ENCODE data around the gene ACAD10.
"Not testable (repeated sequence)": the region's sequence is repeated elsewhere in the genome, so short reads cannot be mapped to it uniquely, and the experiment has no call there.

The ACAD10 gene

DNA sequence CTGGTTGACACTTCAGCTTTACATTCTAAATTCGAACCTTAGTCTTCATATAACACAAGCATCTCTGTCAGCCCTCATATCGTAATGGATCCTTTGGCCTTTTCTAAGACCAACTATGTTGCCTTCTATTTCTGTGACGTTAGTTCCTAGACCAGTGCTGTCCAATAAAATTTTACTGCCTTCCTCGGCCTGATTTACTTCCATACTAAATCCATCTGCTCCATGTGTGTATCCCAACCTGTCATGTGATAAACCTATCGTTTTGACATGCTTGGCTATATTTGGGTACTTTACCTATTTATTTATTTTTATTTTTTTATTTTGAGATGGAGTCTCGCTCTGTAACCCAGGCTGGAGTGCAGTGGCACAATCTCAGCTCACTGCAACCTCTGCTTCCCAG lies 20.3 kb downstream of the ACAD10 start:
- H3K4me3 ChIP-seq (ENCODE audit: low read length): no peak overlapping the region
- DNase-seq (ENCODE audit: low read depth): no peak
- TF ChIP-seq, protein P1, sequence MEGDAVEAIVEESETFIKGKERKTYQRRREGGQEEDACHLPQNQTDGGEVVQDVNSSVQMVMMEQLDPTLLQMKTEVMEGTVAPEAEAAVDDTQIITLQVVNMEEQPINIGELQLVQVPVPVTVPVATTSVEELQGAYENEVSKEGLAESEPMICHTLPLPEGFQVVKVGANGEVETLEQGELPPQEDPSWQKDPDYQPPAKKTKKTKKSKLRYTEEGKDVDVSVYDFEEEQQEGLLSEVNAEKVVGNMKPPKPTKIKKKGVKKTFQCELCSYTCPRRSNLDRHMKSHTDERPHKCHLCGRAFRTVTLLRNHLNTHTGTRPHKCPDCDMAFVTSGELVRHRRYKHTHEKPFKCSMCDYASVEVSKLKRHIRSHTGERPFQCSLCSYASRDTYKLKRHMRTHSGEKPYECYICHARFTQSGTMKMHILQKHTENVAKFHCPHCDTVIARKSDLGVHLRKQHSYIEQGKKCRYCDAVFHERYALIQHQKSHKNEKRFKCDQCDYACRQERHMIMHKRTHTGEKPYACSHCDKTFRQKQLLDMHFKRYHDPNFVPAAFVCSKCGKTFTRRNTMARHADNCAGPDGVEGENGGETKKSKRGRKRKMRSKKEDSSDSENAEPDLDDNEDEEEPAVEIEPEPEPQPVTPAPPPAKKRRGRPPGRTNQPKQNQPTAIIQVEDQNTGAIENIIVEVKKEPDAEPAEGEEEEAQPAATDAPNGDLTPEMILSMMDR (conservative IDR thresholded peaks at IDR 0.05; ENCODE audit: low read depth, low read length): no peak

DNA sequence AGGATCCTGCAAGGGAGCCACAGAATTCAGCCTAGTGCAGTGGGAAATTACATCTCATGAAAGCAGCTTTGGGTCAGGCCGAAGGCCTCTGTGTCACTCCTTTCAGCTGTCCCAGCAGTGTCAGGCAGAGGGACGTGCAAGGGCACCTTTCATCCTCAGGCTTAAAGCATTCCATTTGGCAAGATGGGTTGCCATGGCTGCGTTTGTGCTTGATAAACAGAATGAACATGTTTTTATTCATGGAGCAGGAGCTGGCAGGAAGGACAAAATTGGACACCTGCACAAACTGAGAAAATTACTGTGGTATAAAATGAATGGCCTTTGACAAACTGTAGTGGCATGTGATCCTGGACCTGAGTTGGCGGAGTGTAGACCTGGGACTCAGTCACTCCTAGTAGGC lies 29.4 kb downstream of the ACAD10 start:
- H3K4me3 ChIP-seq (ENCODE audit: low read length): no peak overlapping the region
- no peak for DNase-seq (ENCODE audit: low read depth)
- TF ChIP-seq, protein P1 (conservative IDR thresholded peaks at IDR 0.05; ENCODE audit: low read depth, low read length): no peak

DNA sequence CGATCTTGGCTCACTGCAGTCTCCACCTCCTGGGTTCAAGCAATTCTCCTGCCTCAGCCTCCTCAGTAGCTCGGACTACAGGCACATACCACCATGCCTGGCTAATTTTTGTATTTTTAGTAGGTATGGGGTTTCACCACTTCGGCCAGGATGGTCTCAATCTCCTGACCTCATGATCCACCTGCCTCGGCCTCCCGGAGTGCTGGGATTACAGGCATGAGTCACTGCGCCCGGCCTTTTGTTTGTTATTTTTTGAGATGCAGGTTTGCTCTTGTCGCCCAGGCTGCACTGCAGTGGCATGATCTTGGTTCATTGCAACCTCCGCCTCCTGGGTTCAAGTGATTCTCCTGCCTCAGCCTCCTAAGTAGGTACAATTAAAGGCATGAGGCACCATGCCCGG lies 33.5 kb downstream of the ACAD10 start:
- H3K4me3 ChIP-seq (ENCODE audit: low read length); DNase-seq (ENCODE audit: low read depth): not testable (repeated sequence)

DNA sequence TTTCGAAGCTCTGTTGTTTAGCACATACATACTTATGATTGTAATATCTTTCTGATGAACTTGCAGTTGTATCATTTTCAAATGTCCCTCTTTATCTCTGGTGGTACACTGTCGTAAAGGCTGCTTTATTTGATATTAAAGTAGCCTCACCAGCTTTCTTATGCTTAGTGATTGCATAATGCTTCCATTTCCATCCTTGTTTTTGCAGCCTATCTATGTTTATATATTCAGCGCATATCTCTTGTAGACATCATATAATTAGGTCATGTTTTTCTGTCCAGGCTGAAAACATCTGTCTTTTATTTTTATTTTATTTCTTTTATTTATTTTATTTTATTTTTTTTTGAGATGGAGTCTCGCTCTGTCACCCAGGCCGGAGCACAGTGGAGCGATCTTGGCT lies 34.6 kb downstream of the ACAD10 start:
- no peak for DNase-seq (ENCODE audit: low read depth)
- H3K4me3 ChIP-seq (ENCODE audit: low read length): no peak overlapping the region
- TF ChIP-seq, protein P1 (conservative IDR thresholded peaks at IDR 0.05; ENCODE audit: low read depth, low read length): no peak

DNA sequence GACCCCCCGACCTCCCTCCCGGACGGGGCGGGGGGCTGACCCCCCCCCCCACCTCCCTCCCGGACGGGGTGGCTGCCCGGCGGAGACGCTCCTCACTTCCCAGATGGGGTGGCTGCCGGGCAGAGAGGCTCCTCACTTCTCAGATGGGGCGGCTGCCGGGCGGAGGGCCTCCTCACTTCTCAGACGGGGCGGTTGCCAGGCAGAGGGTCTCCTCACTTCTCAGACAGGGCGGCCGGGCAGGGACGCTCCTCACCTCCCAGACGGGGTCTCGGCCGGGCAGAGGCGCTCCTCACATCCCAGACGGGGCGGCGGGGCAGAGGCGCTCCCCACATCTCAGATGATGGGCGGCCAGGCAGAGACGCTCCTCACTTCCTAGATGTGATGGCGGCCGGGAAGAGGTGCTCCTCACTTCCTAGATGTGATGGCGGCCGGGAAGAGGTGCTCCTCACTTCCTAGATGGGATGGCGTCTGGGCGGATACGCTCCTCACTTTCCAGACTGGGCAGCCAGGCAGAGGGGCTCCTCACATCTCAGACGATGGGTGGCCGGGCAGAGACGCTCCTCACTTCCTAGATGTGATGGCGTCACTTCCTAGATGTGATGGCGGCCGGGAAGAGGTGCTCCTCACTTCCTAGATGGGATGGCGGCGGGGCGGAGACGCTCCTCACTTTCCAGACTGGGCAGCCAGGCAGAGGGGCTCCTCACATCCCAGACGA lies 38.0 kb downstream of the ACAD10 start:
- not testable (repeated sequence) for H3K4me3 ChIP-seq (ENCODE audit: low read length); DNase-seq (ENCODE audit: low read depth)

DNA sequence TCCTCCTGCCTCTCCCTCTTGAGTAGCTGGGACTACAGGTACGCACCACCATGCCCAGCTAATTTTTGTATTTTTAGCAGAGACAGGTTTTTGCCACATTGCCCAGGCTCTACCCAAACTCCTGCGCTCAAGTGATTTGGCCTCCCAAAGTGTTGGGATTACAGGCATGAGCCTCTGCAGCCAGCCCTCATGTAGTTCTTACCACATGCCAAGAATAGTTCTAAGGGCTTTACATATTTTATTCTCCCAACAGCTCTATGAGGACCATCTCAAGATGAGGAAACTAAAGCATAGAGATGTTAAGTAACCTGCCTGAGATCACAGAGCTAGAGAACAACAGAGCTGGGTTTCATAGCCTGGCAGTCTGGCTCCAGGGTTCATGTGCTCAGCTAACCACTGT lies 42.9 kb downstream of the ACAD10 start:
- H3K4me3 ChIP-seq (ENCODE audit: low read length): no peak overlapping the region
- DNase-seq (ENCODE audit: low read depth): no peak
- TF ChIP-seq, protein P1 (conservative IDR thresholded peaks at IDR 0.05; ENCODE audit: low read depth, low read length): no peak

DNA sequence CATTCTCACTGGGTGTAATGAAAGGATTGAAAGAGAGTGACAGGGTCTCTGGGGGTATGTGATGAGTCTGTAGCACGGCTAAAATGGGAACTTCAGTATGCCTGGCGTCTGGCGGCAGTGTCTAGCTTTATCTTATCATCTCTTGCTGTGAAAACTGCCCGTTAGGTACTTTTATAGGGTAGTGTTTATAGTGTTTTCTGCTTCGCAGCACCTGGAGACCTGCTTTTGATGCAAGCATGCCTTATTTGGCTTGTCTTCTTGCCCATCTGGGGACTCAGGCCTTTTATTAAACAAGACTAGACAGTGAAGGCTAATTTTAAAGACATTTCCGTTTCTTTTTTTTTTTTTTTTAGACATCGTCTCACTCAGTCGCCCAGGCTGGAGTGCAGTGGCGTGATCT lies 44.6 kb downstream of the ACAD10 start:
- TF ChIP-seq, protein P1 (conservative IDR thresholded peaks at IDR 0.05; ENCODE audit: low read depth, low read length): no peak
- no peak overlapping the region for H3K4me3 ChIP-seq (ENCODE audit: low read length)
- DNase-seq (ENCODE audit: low read depth): no peak

DNA sequence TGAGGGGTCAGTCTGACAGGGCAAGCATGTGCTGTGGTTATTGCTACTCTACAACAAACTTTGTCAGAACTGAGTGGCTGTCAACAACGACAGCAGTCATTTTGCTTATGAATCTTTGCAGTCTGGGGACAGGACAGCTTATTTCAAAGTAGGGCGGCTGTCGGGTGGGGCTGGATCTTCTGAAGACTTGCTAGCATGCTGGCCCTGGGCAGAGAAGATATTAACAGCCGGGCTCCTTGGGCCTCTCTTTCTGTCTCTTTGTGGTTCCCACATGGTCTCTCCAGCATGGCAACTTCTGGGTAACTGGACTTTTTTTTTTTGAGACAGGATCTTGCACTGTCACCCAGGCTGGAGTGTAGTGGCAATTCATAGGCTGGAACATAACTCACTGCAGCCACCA lies 46.9 kb downstream of the ACAD10 start:
- TF ChIP-seq, protein P1 (conservative IDR thresholded peaks at IDR 0.05; ENCODE audit: low read depth, low read length): no peak
- DNase-seq (ENCODE audit: low read depth): no peak
- H3K4me3 ChIP-seq (ENCODE audit: low read length): no peak overlapping the region

All from retinal pigment epithelial cell (primary cell).